ENCODE results near the gene CFAP97D2.
"Not testable (repeated sequence)": the region's sequence is repeated elsewhere in the genome, so short reads cannot be mapped to it uniquely, and the experiment has no call there.

The CFAP97D2 gene

GRCh38 chr13:114236227-114236626, 57.2 kb downstream of the CFAP97D2 start:
- DNase-seq (ENCODE audit: low read depth): no peak

GRCh38 chr13:114237415-114238112, 58.5 kb downstream of the CFAP97D2 start:
- DNase-seq (ENCODE audit: low read depth): no peak

- DNase-seq (ENCODE audit: low read depth): no peak
Measured at GRCh38 chr13:114241918-114242317, 62.9 kb downstream of the CFAP97D2 start.

DNA sequence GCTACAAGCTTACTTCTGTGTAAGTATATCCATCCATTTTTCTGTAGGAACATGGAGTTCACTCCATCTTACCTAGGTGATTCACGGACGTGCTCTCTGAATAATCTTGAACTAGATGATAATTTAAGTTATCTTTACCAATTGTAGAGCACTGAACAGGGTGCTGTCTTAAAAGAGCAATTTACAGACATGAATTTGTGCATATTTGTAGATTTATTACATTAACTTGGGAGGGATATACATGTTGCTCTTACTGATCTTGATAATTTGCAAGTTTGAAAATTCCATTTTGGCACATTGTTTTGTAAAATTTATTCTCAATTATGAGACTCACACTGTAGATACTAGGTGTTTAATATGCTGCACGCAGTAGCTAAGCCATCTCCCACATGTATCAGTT, 64.9 kb downstream of the CFAP97D2 start:
- DNase-seq (ENCODE audit: low read depth): no peak

GRCh38 chr13:114244637-114245036, 65.6 kb downstream of the CFAP97D2 start:
- DNase-seq (ENCODE audit: low read depth): no peak

- no peak for DNase-seq (ENCODE audit: low read depth)
Measured at GRCh38 chr13:114248011-114248410, 69.0 kb downstream of the CFAP97D2 start.

GRCh38 chr13:114249077-114249476, 70.0 kb downstream of the CFAP97D2 start:
- no peak for DNase-seq (ENCODE audit: low read depth)

- not testable (repeated sequence) for DNase-seq (ENCODE audit: low read depth)
Measured at GRCh38 chr13:114251639-114252440, 72.8 kb downstream of the CFAP97D2 start.

- no peak for DNase-seq (ENCODE audit: low read depth)
Measured at GRCh38 chr13:114256547-114256946, 77.5 kb downstream of the CFAP97D2 start.

DNA sequence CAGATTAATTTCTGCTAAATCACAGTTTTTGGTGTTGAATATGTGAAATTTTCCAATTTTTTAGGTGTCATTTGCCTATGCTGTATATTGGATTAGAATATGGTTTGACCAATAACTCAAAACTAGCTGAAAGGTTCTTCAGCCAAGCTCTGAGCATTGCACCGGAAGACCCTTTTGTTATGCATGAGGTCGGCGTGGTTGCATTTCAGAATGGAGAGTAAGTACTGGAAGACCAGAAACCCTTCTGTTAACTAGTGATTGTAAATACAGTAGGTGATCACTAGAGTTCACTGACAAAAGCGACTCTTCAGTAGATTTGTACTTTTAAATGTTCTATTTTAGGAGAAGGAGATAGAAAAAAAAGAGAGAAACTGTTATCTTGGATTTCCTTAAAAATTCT, 78.0 kb downstream of the CFAP97D2 start:
- no peak for DNase-seq (ENCODE audit: low read depth)

DNA sequence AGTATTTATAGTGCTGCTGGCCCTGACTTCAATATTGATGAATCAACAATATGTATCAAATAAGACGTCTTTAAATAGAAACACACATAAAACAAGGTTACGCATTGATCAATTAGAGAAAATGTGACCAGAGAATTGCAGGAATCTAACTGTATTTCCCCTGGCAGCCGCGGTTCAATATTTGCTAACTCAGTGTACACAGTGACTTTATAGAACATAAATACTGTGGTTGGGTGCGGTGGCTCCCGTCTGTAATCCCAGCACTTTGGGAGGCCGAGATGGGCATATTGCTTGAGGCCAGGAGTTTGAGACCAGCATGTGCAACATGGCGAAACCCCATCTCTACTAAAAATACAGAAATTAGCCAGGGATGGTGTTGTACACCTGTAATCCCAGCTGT, 79.5 kb downstream of the CFAP97D2 start:
- DNase-seq (ENCODE audit: low read depth): no peak

- DNase-seq (ENCODE audit: low read depth): no peak
Measured at GRCh38 chr13:114259374-114259773, 80.3 kb downstream of the CFAP97D2 start.

DNA sequence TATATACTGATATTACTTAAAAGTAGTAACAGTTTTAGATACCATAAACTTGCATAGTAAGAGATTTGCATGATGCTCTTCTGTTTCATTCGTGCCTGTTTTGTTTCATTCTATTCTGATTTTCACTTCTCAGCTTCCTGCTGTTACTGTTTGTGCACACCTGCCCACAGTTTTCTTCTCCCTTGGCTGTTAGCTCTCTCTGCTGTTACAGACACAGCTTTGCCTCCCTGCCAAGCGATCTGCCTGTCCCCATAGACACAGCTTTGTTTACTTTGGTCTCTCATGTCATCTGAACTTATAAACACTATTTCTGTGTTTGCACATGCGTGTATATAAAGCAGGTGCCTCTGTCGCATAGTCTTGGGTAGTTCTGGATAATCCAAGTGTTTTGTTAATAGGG, 80.9 kb downstream of the CFAP97D2 start:
- no peak for DNase-seq (ENCODE audit: low read depth)

GRCh38 chr13:114260814-114261213, 81.8 kb downstream of the CFAP97D2 start:
- no peak for DNase-seq (ENCODE audit: low read depth)

GRCh38 chr13:114261328-114261965, 82.4 kb downstream of the CFAP97D2 start:
- no peak for DNase-seq (ENCODE audit: low read depth)

- no peak for DNase-seq (ENCODE audit: low read depth)
Measured at GRCh38 chr13:114263578-114263977, 84.5 kb downstream of the CFAP97D2 start.

DNA sequence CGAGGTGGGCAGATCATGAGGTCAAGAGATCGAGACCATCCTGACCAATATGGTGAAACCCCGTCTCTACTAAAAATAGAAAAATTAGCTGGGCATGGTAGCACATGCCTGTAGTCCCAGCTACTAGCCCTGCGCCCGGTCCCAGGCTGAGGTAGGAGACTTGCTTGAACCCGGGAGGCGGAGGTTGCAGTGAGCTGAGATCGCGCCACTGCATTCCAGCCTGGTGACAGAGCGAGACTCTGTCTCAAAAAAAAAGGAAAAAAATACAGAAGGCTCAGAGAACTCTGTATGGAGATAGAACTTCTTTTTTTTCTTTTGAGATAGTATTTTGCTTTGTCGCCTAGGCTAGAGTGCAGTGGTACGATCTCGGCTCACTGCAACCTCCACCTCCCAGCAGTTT, 85.3 kb downstream of the CFAP97D2 start:
- DNase-seq (ENCODE audit: low read depth): not testable (repeated sequence)

DNA sequence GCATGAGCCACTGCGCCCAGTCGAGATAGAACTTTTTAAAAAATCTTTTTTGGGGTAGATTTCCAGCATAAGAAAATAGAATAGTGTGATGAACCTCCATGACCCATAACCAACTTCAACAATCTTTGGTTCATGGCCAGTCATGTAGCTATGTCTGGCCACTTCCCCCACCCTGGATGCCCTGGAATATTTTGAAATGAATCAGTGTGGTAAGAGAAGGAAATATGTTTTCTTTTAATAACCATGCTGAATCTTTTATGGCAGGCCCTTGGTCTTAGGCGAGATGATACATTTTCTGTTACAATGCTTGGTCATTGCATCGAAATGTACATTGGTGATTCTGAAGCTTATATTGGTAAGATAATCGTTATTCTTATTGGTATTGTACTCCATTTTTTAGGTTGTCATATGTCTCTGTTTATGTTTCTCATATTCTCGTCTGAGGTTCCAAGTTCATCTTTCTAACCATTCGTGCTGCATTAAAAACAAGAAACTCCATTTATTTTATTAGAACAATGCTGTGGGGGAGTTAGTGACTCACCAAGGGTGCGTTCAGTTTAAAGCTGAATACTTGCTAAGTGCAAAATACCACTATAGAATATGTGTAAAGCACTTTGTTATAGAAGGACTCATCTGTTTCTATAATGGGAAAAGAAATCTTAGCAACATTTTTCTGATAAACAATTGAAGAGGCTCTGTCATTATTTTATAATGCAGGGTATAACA, 86.0 kb downstream of the CFAP97D2 start:
- DNase-seq (ENCODE audit: low read depth): no peak

DNA sequence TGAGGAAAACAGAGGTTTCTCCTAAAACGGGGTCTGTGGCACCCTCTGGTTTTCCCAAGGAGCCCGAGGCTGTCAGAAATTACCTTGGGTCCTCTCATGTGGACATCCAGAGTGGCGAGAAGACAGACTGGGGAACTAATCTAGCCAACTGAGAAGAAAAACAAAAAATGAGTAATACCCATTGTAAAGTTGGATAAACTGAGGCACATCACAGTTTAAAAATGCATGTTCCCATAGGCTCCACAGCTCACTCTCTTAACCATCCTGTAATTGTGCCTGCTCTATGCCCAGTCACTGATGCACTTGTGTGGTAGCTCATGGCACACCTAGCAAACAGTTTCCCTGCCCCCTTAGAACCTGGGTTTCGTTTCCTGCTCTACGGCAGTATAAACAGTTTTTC, 87.2 kb downstream of the CFAP97D2 start:
- DNase-seq (ENCODE audit: low read depth): no peak

DNA sequence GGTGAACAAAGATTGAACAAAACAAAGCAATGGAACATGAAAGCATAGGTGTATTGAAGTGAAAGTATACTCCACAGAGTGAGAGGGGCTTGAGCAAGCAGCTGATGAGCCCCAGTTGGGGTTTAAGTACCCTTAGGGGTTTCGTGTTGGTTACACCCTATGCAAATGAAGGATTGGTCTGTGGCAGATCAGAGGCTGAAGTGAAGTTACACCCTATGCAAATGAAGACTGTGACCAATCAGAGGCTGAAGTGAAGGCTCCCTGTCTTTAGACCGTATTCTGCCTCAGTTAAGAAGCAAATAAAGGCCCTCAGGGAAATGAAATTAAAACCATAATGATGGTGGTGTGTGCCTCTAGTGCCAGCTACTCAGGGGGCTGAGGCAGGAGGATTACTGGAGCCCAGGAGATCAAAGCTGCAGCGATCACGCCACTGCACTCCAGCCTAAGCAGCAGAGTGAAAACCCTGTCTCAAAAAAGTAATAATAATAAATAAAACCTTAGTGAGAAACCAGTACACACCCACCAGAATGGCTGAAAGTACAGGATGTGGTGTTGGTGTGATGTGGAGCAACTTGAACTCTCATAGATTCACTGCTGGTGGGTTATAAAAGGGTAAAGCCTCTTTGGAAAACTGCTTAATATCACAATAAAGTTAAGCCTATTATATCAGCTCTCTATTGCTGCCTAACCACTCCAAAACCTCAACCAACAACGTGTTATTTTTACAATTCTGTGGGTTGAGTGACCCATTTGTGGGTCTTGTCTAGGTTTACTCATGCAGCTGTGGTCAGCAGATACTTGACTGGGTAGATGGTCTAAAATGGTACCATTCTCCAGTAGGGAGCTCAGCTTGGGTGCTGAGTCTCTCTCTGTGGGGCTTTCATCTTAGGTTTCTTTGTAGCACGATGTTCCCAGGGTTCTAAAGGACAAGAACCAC, 89.6 kb downstream of the CFAP97D2 start:
- no peak for DNase-seq (ENCODE audit: low read depth)

GRCh38 chr13:114269281-114269770, 90.3 kb downstream of the CFAP97D2 start:
- no peak for DNase-seq (ENCODE audit: low read depth)
